HG03460 (cell line): ENCODE results near the gene LRRC31.

Source experiments
- ATAC-seq: cut with Tn5 transposase; IDR thresholded peaks from one replicate; pipeline ENCODE4 v1.9.1; 2021; ENCODE audit not compliant: unreplicated experiment

The LRRC31 gene

GRCh38 chr3:169864270-169864669 is 5.5 kb downstream of the LRRC31 start:
- ATAC-seq: no peak

- peak; percentile 58 for ATAC-seq
Observed at GRCh38 chr3:169863458-169863899, 6.3 kb downstream of the LRRC31 start.

GRCh38 chr3:169861871-169862270 is 7.9 kb downstream of the LRRC31 start:
- ATAC-seq: no peak

GRCh38 chr3:169857811-169858210 is 11.9 kb downstream of the LRRC31 start:
- ATAC-seq: no peak

- ATAC-seq: no peak
Observed at GRCh38 chr3:169855514-169855913, 14.2 kb downstream of the LRRC31 start.

GRCh38 chr3:169850618-169851017 is 19.1 kb downstream of the LRRC31 start:
- ATAC-seq: no peak

GRCh38 chr3:169848741-169849140 is 21.0 kb downstream of the LRRC31 start:
- no peak for ATAC-seq

GRCh38 chr3:169847896-169848295 is 21.8 kb downstream of the LRRC31 start:
- no peak for ATAC-seq

GRCh38 chr3:169846458-169847193 is 23.1 kb downstream of the LRRC31 start:
- ATAC-seq: peak; percentile 91

GRCh38 chr3:169842960-169843359 is 26.8 kb downstream of the LRRC31 start:
- no peak for ATAC-seq

GRCh38 chr3:169841171-169841570 is 28.6 kb downstream of the LRRC31 start:
- ATAC-seq: peak; percentile 73

GRCh38 chr3:169838511-169839030 is 31.2 kb downstream of the LRRC31 start:
- ATAC-seq: no peak

- ATAC-seq: no peak
Observed at GRCh38 chr3:169836942-169837275, 32.8 kb downstream of the LRRC31 start.

- peak; percentile 92 for ATAC-seq
Observed at GRCh38 chr3:169836078-169836941, 33.4 kb downstream of the LRRC31 start.

GRCh38 chr3:169835533-169835932 is 34.2 kb downstream of the LRRC31 start:
- ATAC-seq: peak; percentile 8

- ATAC-seq: no peak
Observed at GRCh38 chr3:169827712-169828111, 42.0 kb downstream of the LRRC31 start.

- no peak for ATAC-seq
Observed at GRCh38 chr3:169825316-169825715, 44.4 kb downstream of the LRRC31 start.

GRCh38 chr3:169822983-169823382 is 46.8 kb downstream of the LRRC31 start:
- no peak for ATAC-seq

GRCh38 chr3:169822540-169822939 is 47.2 kb downstream of the LRRC31 start:
- no peak for ATAC-seq

GRCh38 chr3:169822091-169822490 is 47.6 kb downstream of the LRRC31 start:
- no peak for ATAC-seq

GRCh38 chr3:169818316-169818715 is 51.4 kb downstream of the LRRC31 start:
- no peak for ATAC-seq

- ATAC-seq: no peak
Observed at GRCh38 chr3:169815590-169816150, 54.1 kb downstream of the LRRC31 start.
